ENCODE measurements around the gene TMEM95.

DNA sequence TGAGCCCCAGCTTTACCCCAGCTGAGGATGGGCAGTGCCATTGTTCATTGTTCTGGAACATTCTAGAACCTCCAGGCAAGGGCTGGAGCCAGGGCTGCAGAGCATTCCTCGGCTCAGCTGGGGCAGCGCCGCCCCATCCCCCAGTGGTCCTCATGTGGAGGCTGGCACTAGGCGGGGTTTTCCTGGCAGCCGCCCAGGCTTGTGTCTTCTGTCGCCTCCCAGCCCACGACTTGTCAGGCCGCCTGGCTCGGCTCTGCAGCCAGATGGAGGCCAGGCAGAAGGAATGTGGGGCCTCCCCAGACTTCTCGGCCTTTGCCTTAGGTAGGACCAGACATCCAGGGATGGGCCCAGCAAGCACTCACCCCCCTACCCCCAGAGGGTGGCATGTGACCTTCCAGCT, at the start of gene TMEM95:
- TF ChIP-seq CTCF (IDR thresholded peaks at IDR 0.05) (no peak), POLR2A (IDR thresholded peaks at IDR 0.05) (no peak)
